ENCODE results near the gene THBS3.

GRCh38 chr1:155192346-155193274, 15.1 kb downstream of the THBS3 start:
- TF ChIP-seq CTCF (optimal IDR thresholded peaks at IDR 0.05 in 1 of 3, IDR thresholded peaks at IDR 0.05 in 1 of 3, conservative IDR thresholded peaks at IDR 0.05 in 1 of 3; ENCODE audit: extremely low read depth in 1 of 3, insufficient read depth in 2 of 3, low read length in 3 of 3) (no peak), EZH2 (IDR thresholded peaks at IDR 0.05; ENCODE audit: low read length) (no peak)
